ENCODE data around the gene ZNF106. TPM values are rescaled to one million over a fixed set of nuclear protein-coding genes. Genes with fewer than 3 reads are reported as not detected.

Gene ZNF106
- total RNA-seq, 1 experiment from 2014 or later: 58.2 TPM

- no peaks in the 10 kb centered on the region for H3K9me3 Mint-ChIP-seq
- POLR2A ChIA-PET: interaction anchor here (0.7 kb wide), 2 partner anchors 41 to 113 kb away, joined by 3 to 4 read pairs; no protein-coding TSS in a partner anchor
- peaks cover 23% of the 10 kb centered on the region for H3K4me1 Mint-ChIP-seq
- ATAC-seq: no peak
- TF ChIP-seq ARID4B (CRISPR knock-in tag; IDR thresholded peaks at IDR 0.05; ENCODE audit: borderline replicate concordance) (no peak), MYBL2 (CRISPR knock-in tag; IDR thresholded peaks at IDR 0.05) (no peak), ZMAT4 (CRISPR knock-in tag; IDR thresholded peaks at IDR 0.05) (no peak), RORB (CRISPR knock-in tag; IDR thresholded peaks at IDR 0.05) (no peak), ZNF219 (CRISPR knock-in tag; IDR thresholded peaks at IDR 0.05; ENCODE audit: borderline replicate concordance) (no peak), AFF4 (CRISPR knock-in tag; IDR thresholded peaks at IDR 0.05; ENCODE audit: borderline replicate concordance) (no peak), STAT6 (CRISPR knock-in tag; conservative IDR thresholded peaks at IDR 0.05; ENCODE audit: low read depth) (no peak), ZNF396 (CRISPR knock-in tag; IDR thresholded peaks at IDR 0.05; ENCODE audit: borderline replicate concordance) (no peak), ZNF232 (CRISPR knock-in tag; IDR thresholded peaks at IDR 0.05) (no peak), HMGA2 (CRISPR knock-in tag; IDR thresholded peaks at IDR 0.05) (no peak), NR1H2 (CRISPR knock-in tag; IDR thresholded peaks at IDR 0.05) (no peak), ZNF416 (CRISPR knock-in tag; IDR thresholded peaks at IDR 0.05) (no peak), SMAD3 (CRISPR knock-in tag; IDR thresholded peaks at IDR 0.05; ENCODE audit: borderline replicate concordance) (no peak), MAX (CRISPR knock-in tag; IDR thresholded peaks at IDR 0.05) (no peak), USF1 (CRISPR knock-in tag; IDR thresholded peaks at IDR 0.05) (no peak), E2F1 (CRISPR knock-in tag; IDR thresholded peaks at IDR 0.05) (no peak), SP1 (CRISPR knock-in tag; conservative IDR thresholded peaks at IDR 0.05) (no peak), PRDM15 (CRISPR knock-in tag; IDR thresholded peaks at IDR 0.05) (no peak), NFATC4 (CRISPR knock-in tag; IDR thresholded peaks at IDR 0.05) (no peak), NFYB (CRISPR knock-in tag; conservative IDR thresholded peaks at IDR 0.05; ENCODE audit: low read depth) (no peak)
- no peak for DNase-seq (ENCODE audit: low spot score)
- H3K27ac Mint-ChIP-seq: no peak overlapping the region
- H3K4me3 Mint-ChIP-seq: no peak overlapping the region
- no peaks in the 10 kb centered on the region for H3K27me3 Mint-ChIP-seq (ENCODE audit: low read depth)
- CTCF ChIA-PET: no interaction called here
- H3K36me3 Mint-ChIP-seq: peaks cover 22% of the 10 kb centered on the region
These were observed 37.1 kb downstream of the ZNF106 start for GRCh38 chr15:42453826-42454225.
